Fibroblast of lung (primary cell): ENCODE data around the gene VPS4B. TPM values are rescaled to one million over a fixed set of nuclear protein-coding genes. Genes with fewer than 3 reads are reported as not detected.
A peak's percentile ranks its signal among the peaks of the same experiment; 100 is the strongest.

ENCODE experiments used
- DNase-seq, 2 donors: peaks; one replicate each; pipeline versions ENCODE4 v3.0.0 to v3.0.0-alpha.2; 2010; ENCODE audit warnings: low read depth in 2 of 2
- H2AFZ ChIP-seq: 2 replicates; pipeline ENCODE4 v1.5.1; 2012; ENCODE audit warnings: low read length, control low read depth, inconsistent platforms
- H3K27ac ChIP-seq: 2 replicates; pipeline ENCODE4 v1.5.1; 2011; ENCODE audit warnings: low read length, control low read depth; ENCODE audit not compliant: insufficient read depth
- H3K27me3 ChIP-seq: 2 replicates; pipeline ENCODE4 v1.5.1; 2011; ENCODE audit warnings: mild to moderate bottlenecking, low read length; ENCODE audit not compliant: control insufficient read depth, insufficient read depth
- H3K36me3 ChIP-seq: 2 replicates; pipeline ENCODE4 v1.5.1; 2011; ENCODE audit warnings: low read length; ENCODE audit not compliant: control insufficient read depth, insufficient read depth
- H3K4me1 ChIP-seq: 2 replicates; pipeline ENCODE4 v1.5.1; 2011; ENCODE audit warnings: low read length; ENCODE audit not compliant: control insufficient read depth, insufficient read depth; ENCODE audit errors: extremely low read depth
- H3K4me2 ChIP-seq: 2 replicates; pipeline ENCODE4 v1.5.1; 2011; ENCODE audit warnings: low read length, control low read depth; ENCODE audit not compliant: insufficient read depth; ENCODE audit errors: extremely low read depth
- H3K4me3 ChIP-seq, 4 experiments: fragments of 200-600 bp in 1 of 4; sonication (generic) in 1 of 4; replicated peaks in 1 of 4; 2 replicates each; pipeline ENCODE4 v1.5.1; 2011 to 2016; ENCODE audit warnings: low read length in 4 of 4, low read depth in 3 of 4, mild to moderate bottlenecking in 3 of 4, control low read depth in 2 of 4, inconsistent platforms in 1 of 4, mixed read lengths in 1 of 4; ENCODE audit not compliant: insufficient read depth in 1 of 4; ENCODE audit errors: control extremely low read depth in 1 of 4
- H3K79me2 ChIP-seq: 2 replicates; pipeline ENCODE4 v1.5.1; 2012; ENCODE audit warnings: mild to moderate bottlenecking, low read length, inconsistent platforms; ENCODE audit not compliant: control insufficient read depth, insufficient read depth
- H3K9ac ChIP-seq: 2 replicates; pipeline ENCODE4 v1.5.1; 2011; ENCODE audit warnings: mild to moderate bottlenecking, low read length, control low read depth; ENCODE audit not compliant: insufficient read depth
- H3K9me3 ChIP-seq: 2 replicates; pipeline ENCODE4 v1.5.1; 2012; ENCODE audit warnings: low read depth, low read length; ENCODE audit not compliant: control insufficient read depth, insufficient read depth
- H4K20me1 ChIP-seq: 2 replicates; pipeline ENCODE4 v1.5.1; 2011; ENCODE audit warnings: low read length; ENCODE audit not compliant: control insufficient read depth, insufficient read depth; ENCODE audit errors: extremely low read depth
- CTCF ChIP-seq, 2 donors: IDR thresholded peaks in 1 of 2; conservative IDR thresholded peaks in 1 of 2; 1 replicate in 1 of 2; 2 replicates in 1 of 2; pipeline ENCODE4 v1.5.1; 2011 to 2012; ENCODE audit warnings: low read length in 2 of 2, control low read depth in 1 of 2, inconsistent platforms in 1 of 2, low read depth in 1 of 2, mild to moderate bottlenecking in 1 of 2
- EZH2 ChIP-seq: IDR thresholded peaks from 2 replicates; pipeline ENCODE4 v1.5.1; 2012; ENCODE audit warnings: low read length, control low read depth, mild to moderate bottlenecking; ENCODE audit errors: missing control alignments
- polyA plus RNA-seq, 2 donors: library from polyadenylated mRNA; depleted of rRNA in 1 of 2; stranded (reverse) in 1 of 2; unstranded in 1 of 2; fragments of >200 nt; gene quantifications; 2 replicates each; pipeline ENCODE4 v1.2.1, GENCODE V29; 2011 to 2012; ENCODE audit warnings: missing spikeins in 1 of 2
- total RNA-seq: library from RNA; depleted of rRNA; stranded (reverse); fragments of >200 nt; gene quantifications from 2 replicates; pipeline ENCODE4 v1.2.1, GENCODE V29; 2014

VPS4B gene
- total and polyA plus RNA-seq, 2 donors (not counting 1 experiment from before 2014, with no cell fraction given), result 38.0 to 52.0 TPM

GRCh38 chr18:63374540-63374939 lies 47.7 kb downstream of the VPS4B start:
- peak; percentile 3 to 93 for DNase-seq
- Histone ChIP-seq H3K27me3 (no peaks in the 10 kb centered on the region), H3K9ac (no peak overlapping the region), H3K4me1 (no peaks in the 10 kb centered on the region), H3K36me3 (no peaks in the 10 kb centered on the region), H3K79me2 (no peaks in the 10 kb centered on the region), H3K4me3 (no peak overlapping the region), H2AFZ (no peak overlapping the region), H3K9me3 (no peaks in the 10 kb centered on the region), H3K4me2 (no peak overlapping the region), H3K27ac (no peak overlapping the region), H4K20me1 (no peaks in the 10 kb centered on the region)
- TF ChIP-seq CTCF (conservative IDR thresholded peaks at IDR 0.05 in 1 of 2, IDR thresholded peaks at IDR 0.05 in 1 of 2; ENCODE audit: low read depth in 1 of 2, low read length in 2 of 2) (no peak), EZH2 (no peak)

- H3K9ac ChIP-seq, result no peak overlapping the region
These were observed 49.1 kb downstream of the VPS4B start for GRCh38 chr18:63373161-63373560.

DNA sequence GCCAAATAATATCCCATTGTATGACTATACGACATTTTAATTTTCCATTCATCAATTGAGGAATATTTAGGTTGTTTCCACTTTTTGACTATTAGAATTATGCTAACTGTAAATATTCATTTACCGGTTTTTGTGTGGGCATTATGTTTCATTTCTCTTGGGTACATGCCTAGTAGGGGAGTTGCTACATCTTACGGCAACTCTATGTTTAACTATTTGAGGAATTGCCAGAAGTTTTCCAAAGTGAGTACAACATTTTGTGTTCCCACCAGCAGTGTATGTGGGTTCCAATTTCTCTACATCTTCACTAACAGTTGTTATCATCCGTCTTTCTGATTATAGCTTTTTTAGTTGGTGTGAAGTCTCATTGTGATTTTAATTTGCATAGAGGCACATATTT lies 53.7 kb downstream of the VPS4B start:
- TF ChIP-seq CTCF (conservative IDR thresholded peaks at IDR 0.05 in 1 of 2, IDR thresholded peaks at IDR 0.05 in 1 of 2; ENCODE audit: low read depth in 1 of 2, low read length in 2 of 2) (no peak), EZH2 (no peak)
- H3K36me3 ChIP-seq, result no peaks in the 10 kb centered on the region
- no peak overlapping the region for H2AFZ ChIP-seq
- DNase-seq, result peak in 1 of 2 donors; percentile 67
- H3K4me3 ChIP-seq, result peak overlapping the region; percentile 77 to 97 (median 92)
- H3K27me3 ChIP-seq, result no peaks in the 10 kb centered on the region
- no peak overlapping the region for H3K9ac ChIP-seq
- H3K4me1 ChIP-seq, result no peaks in the 10 kb centered on the region
- H3K27ac ChIP-seq, result no peak overlapping the region
- H4K20me1 ChIP-seq, result no peaks in the 10 kb centered on the region
- no peaks in the 10 kb centered on the region for H3K9me3 ChIP-seq
- H3K79me2 ChIP-seq, result peaks cover 31% of the 10 kb centered on the region
- H3K4me2 ChIP-seq, result peak overlapping the region; percentile 59

More at GRCh38 chr18:63373161-63373560, 49.1 kb downstream of the VPS4B start:
- no peak overlapping the region for H2AFZ ChIP-seq
- no peak overlapping the region for H3K4me3 ChIP-seq
- H3K79me2 ChIP-seq, result no peaks in the 10 kb centered on the region
- TF ChIP-seq CTCF (conservative IDR thresholded peaks at IDR 0.05 in 1 of 2, IDR thresholded peaks at IDR 0.05 in 1 of 2; ENCODE audit: low read depth in 1 of 2, low read length in 2 of 2) (no peak), EZH2 (no peak)
- no peaks in the 10 kb centered on the region for H3K9me3 ChIP-seq
- no peaks in the 10 kb centered on the region for H3K4me1 ChIP-seq
- no peak for DNase-seq
- no peaks in the 10 kb centered on the region for H3K27me3 ChIP-seq
- H3K36me3 ChIP-seq, result no peaks in the 10 kb centered on the region
- no peak overlapping the region for H3K4me2 ChIP-seq
- H4K20me1 ChIP-seq, result no peaks in the 10 kb centered on the region
- H3K27ac ChIP-seq, result no peak overlapping the region
